Adrenal gland (tissue), 5 donors: Measurements from ENCODE around the gene ZNF133.
"Not testable (repeated sequence)": the region's sequence is repeated elsewhere in the genome, so short reads cannot be mapped to it uniquely, and the experiment has no call there.

Source experiments
- CTCF ChIP-seq, 6 experiments: fragments of 450-650 bp in 4 of 6; fragments of 200-600 bp in 2 of 6; sonication (generic) in 1 of 6; IDR thresholded peaks; 1 replicate in 5 of 6; 2 replicates in 1 of 6; pipeline versions ENCODE4 v1.5.1 to v1.8.0; 2016 to 2021; ENCODE audit warnings: antibody characterized with exemption in 6 of 6, mild to moderate bottlenecking in 2 of 6, moderate library complexity in 1 of 6
- POLR2A ChIP-seq, 2 donors: fragments of 450-650 bp; IDR thresholded peaks; one replicate each; pipeline ENCODE4 v1.6.1; 2017; ENCODE audit warnings: antibody characterized with exemption in 2 of 2, mild to moderate bottlenecking in 2 of 2, moderate library complexity in 1 of 2
- donor health status: DM: no; HTN: no; CAD: no.

- not testable (repeated sequence) for TF ChIP-seq CTCF, POLR2A (IDR thresholded peaks at IDR 0.05)
Observed at GRCh38 chr20:18275960-18276359, 12.4 kb upstream of the ZNF133 start.
